Transverse colon (tissue), 4 donors: ENCODE data around the gene NTF4. TPM values are rescaled to one million over a fixed set of nuclear protein-coding genes. Genes with fewer than 3 reads are reported as not detected.

Experiments used
- DNase-seq: peaks from one replicate; pipeline ENCODE4 v3.0.0-alpha.2; 2019
- H3K27ac ChIP-seq, 4 donors: fragments of 200-600 bp; sonication (generic); 2 replicates each; pipeline ENCODE4 v1.5.1; 2016 to 2018; ENCODE audit warnings: inconsistent platforms in 4 of 4
- H3K27me3 ChIP-seq: fragments of 200-600 bp; sonication (generic); 2 replicates; pipeline ENCODE4 v1.5.1; 2017; ENCODE audit warnings: inconsistent platforms
- H3K36me3 ChIP-seq, 4 donors: fragments of 200-600 bp; sonication (generic); 2 replicates each; pipeline ENCODE4 v1.5.1; 2017 to 2019; ENCODE audit warnings: inconsistent platforms in 4 of 4
- H3K4me1 ChIP-seq, 4 donors: fragments of 200-600 bp; sonication (generic); 2 replicates each; pipeline ENCODE4 v1.5.1; 2017 to 2020; ENCODE audit warnings: inconsistent platforms in 4 of 4
- H3K4me3 ChIP-seq, 4 donors: fragments of 200-600 bp; sonication (generic); 1 replicate in 1 of 4; 2 replicates in 3 of 4; pipeline versions ENCODE4 v1.5.1 to v1.6.1; 2017 to 2019; ENCODE audit warnings: inconsistent platforms in 4 of 4
- H3K9me3 ChIP-seq, 2 donors: fragments of 200-600 bp; sonication (generic); 2 replicates each; pipeline ENCODE4 v1.5.1; 2017 to 2019; ENCODE audit warnings: inconsistent platforms in 2 of 2
- CTCF ChIP-seq, 5 experiments: fragments of 200-600 bp in 3 of 5; fragments of 450-650 bp in 2 of 5; sonication (generic) in 3 of 5; IDR thresholded peaks; 1 replicate in 2 of 5; 2 replicates in 3 of 5; pipeline ENCODE4 v1.5.1; 2016 to 2017; ENCODE audit warnings: antibody characterized with exemption in 5 of 5, inconsistent platforms in 3 of 5, mild to moderate bottlenecking in 2 of 5, moderate library complexity in 1 of 5
- EP300 ChIP-seq: sonication (generic); formaldehyde crosslinking; IDR thresholded peaks from one replicate; pipeline ENCODE4 v1.6.1; 2017; ENCODE audit warnings: antibody characterized with exemption, low read depth
- POLR2A ChIP-seq: fragments of 450-650 bp; IDR thresholded peaks from one replicate; pipeline ENCODE4 v1.6.1; 2016; ENCODE audit warnings: antibody characterized with exemption, mild to moderate bottlenecking, moderate library complexity
- POLR2AphosphoS5 ChIP-seq, 3 donors: sonication (generic); formaldehyde crosslinking; IDR thresholded peaks; one replicate each; pipeline ENCODE4 v1.6.1; 2016; ENCODE audit warnings: antibody characterized with exemption in 3 of 3
- whole genome bisulfite sequencing, 2 donors: methylation state at CpG; one replicate each; pipeline ENCODE4 v1.1.5; 2018; ENCODE audit warnings: low coverage in 1 of 2; 5-methylcytosine and 5-hydroxymethylcytosine counted together
- in situ Hi-C, 4 donors: fragments of 200-750 bp; cut with MboI; loops; one replicate each; pipeline versions ENCODE4 v1.15.0 to v1.15.1; 2017; ENCODE audit warnings: low sequenced_read_pairs in 3 of 4, low pct_ligation_motif_present in 1 of 4, low pct_unique_long_range_greater_than_20kb in 1 of 4
- intact Hi-C: fragments of 100-400 bp; cut with DNase I; formaldehyde crosslinking; loops from one replicate; pipeline ENCODE4 v1.15.1; 2023; ENCODE audit warnings: low total_unique reads
- total RNA-seq, 4 donors: library from RNA; depleted of rRNA; stranded (reverse); fragments of >200 nt; gene quantifications; one replicate each; pipeline ENCODE4 v1.1.0, GENCODE V29; 2016

Gene NTF4
- total RNA-seq, 4 donors from 2014 or later: not detected

GRCh38 chr19:49069026-49069425 is 4.4 kb upstream of the NTF4 start:
- peaks cover 100% of the 10 kb centered on the region for H3K27me3 ChIP-seq
- H3K27ac ChIP-seq: no peak overlapping the region
- TF ChIP-seq CTCF (IDR thresholded peaks at IDR 0.05) (no peak), EP300 (no peak), POLR2AphosphoS5 (IDR thresholded peaks at IDR 0.05) (no peak), POLR2A (no peak)
- no peaks in the 10 kb centered on the region for H3K36me3 ChIP-seq
- H3K9me3 ChIP-seq: no peaks in the 10 kb centered on the region
- H3K4me1 ChIP-seq: peaks cover 0 to 17% (median 12%) of the 10 kb centered on the region in 4 donors
- no peak overlapping the region for H3K4me3 ChIP-seq
- intact Hi-C loops: no loop called here
- WGBS, 2 donors: 92% methylated on average over 9 of the region's 9 CpGs; no CpG with 5 or more reads in 1 of the 2 donors
- DNase-seq: no peak
- in situ Hi-C loops: no loop called here

- Histone ChIP-seq H3K27ac (no peak overlapping the region), H3K9me3 (no peaks in the 10 kb centered on the region), H3K27me3 (peaks cover 100% of the 10 kb centered on the region), H3K36me3 (no peaks in the 10 kb centered on the region), H3K4me1 (peaks cover 0 to 17% (median 12%) of the 10 kb centered on the region in 4 donors), H3K4me3 (no peak overlapping the region)
- intact Hi-C loops (no loop called here), in situ Hi-C loops (no loop called here)
- 52 to 80% methylated on average over 1 to 3 of the region's 3 CpGs for WGBS, 2 donors
- no peak for TF ChIP-seq POLR2A
- DNase-seq: no peak
Measured at GRCh38 chr19:49067554-49067953, 2.9 kb upstream of the NTF4 start.

- intact Hi-C loops (no loop called here), in situ Hi-C loops (no loop called here)
- Histone ChIP-seq H3K4me3 (no peak overlapping the region), H3K27ac (no peak overlapping the region), H3K9me3 (no peaks in the 10 kb centered on the region), H3K36me3 (no peaks in the 10 kb centered on the region), H3K4me1 (peaks cover 0 to 11% (median 9%) of the 10 kb centered on the region in 4 donors), H3K27me3 (peaks cover 100% of the 10 kb centered on the region)
- TF ChIP-seq CTCF (IDR thresholded peaks at IDR 0.05): no peak
- DNase-seq: no peak
- WGBS, 2 donors: 13 to 53% methylated on average over 5 to 12 of the region's 13 CpGs
Measured at GRCh38 chr19:49065905-49066512, 1.4 kb upstream of the NTF4 start.

GRCh38 chr19:49064029-49064629 is 489 bp downstream of the NTF4 start:
- Histone ChIP-seq H3K4me1 (peaks cover 0 to 11% (median 9%) of the 10 kb centered on the region in 4 donors), H3K36me3 (no peaks in the 10 kb centered on the region), H3K27me3 (peaks cover 99% of the 10 kb centered on the region), H3K4me3 (no peak overlapping the region), H3K27ac (no peak overlapping the region), H3K9me3 (no peaks in the 10 kb centered on the region)
- 51% methylated on average over 10 of the region's 10 CpGs; no CpG with 5 or more reads in 1 of the 2 donors for WGBS, 2 donors
- TF ChIP-seq POLR2AphosphoS5 (IDR thresholded peaks at IDR 0.05): no peak
- no peak for TF ChIP-seq POLR2A
- TF ChIP-seq EP300: no peak
- no peak for TF ChIP-seq CTCF (IDR thresholded peaks at IDR 0.05)
- intact Hi-C loops: no loop called here
- in situ Hi-C loops: no loop called here
- no peak for DNase-seq

- peaks cover 99% of the 10 kb centered on the region for H3K27me3 ChIP-seq
- intact Hi-C loops (no loop called here), in situ Hi-C loops (no loop called here)
Measured at GRCh38 chr19:49061445-49061844, 3.2 kb downstream of the NTF4 start.

More at GRCh38 chr19:49061445-49061844, 3.2 kb downstream of the NTF4 start:
- 53 to 77% methylated on average over 6 to 25 of the region's 25 CpGs for WGBS, 2 donors
- TF ChIP-seq CTCF (IDR thresholded peaks at IDR 0.05): no peak
- no peak for TF ChIP-seq EP300
- no peak for TF ChIP-seq POLR2A
- no peak for TF ChIP-seq POLR2AphosphoS5 (IDR thresholded peaks at IDR 0.05)
- no peak for DNase-seq
- Histone ChIP-seq H3K27ac (no peak overlapping the region), H3K4me1 (peaks cover 9 to 28% (median 23%) of the 10 kb centered on the region in 4 donors), H3K9me3 (no peaks in the 10 kb centered on the region), H3K4me3 (no peak overlapping the region), H3K36me3 (no peaks in the 10 kb centered on the region)
